Endometrial microvascular endothelial cells (primary cell): ENCODE measurements around the gene FBRSL1. TPM values are rescaled to one million over a fixed set of nuclear protein-coding genes. Genes with fewer than 3 reads are reported as not detected.

Source experiments
- in situ Hi-C: cut with HindIII; loops from 2 replicates; pipeline ENCODE4 v1.10.0; 2017; ENCODE audit warnings: low sequenced_read_pairs, low pct_unique_long_range_greater_than_20kb; ENCODE audit errors: inconsistent ontology term
- total RNA-seq: library from RNA; depleted of rRNA; stranded (reverse); fragments of >200 nt; gene quantifications from one replicate; pipeline ENCODE4 v1.2.3, GENCODE V29; 2015; ENCODE audit errors: inconsistent ontology term

The FBRSL1 gene
- total RNA-seq, 1 donor from 2014 or later: 8.3 TPM

GRCh38 chr12:132516095-132517012 lies 26.4 kb downstream of the FBRSL1 start:
- in situ Hi-C loops: no loop called here

DNA sequence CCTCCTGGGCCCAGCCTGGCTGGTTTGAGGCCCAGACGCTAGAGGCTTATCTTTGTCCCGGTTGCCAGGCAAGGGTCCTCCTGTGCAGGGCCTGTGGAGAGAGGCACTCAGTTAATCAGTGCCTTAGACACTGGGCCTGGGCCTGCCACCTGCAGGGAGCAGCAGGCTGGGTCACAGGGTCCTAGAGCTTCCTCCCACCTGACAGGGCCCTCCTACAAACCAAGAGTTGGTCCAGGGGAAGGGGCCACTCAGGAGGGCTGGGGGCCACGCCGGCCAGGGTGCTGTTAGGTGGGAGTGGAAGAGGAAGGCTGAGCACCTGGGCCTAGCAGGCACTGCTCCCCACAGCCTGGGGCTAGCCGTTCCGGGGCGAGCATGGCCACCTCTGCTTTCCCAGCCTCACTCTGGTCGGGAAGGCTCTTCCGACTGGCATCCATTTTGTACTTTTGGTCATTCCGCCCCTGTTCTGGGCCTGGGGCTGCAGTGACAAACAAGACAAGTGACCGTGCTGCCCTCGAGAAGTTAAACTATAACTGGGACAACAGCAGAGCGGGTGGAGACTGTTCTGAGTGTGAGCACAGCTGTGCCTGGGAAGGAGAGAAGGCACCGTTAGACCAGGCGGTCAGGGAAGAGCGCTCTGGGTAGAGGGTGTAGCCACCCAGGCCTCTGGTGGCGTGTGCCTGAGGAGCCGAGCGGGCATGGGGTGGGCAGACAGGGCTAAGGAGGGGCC lies 27.2 kb downstream of the FBRSL1 start:
- in situ Hi-C loops: no loop called here

DNA sequence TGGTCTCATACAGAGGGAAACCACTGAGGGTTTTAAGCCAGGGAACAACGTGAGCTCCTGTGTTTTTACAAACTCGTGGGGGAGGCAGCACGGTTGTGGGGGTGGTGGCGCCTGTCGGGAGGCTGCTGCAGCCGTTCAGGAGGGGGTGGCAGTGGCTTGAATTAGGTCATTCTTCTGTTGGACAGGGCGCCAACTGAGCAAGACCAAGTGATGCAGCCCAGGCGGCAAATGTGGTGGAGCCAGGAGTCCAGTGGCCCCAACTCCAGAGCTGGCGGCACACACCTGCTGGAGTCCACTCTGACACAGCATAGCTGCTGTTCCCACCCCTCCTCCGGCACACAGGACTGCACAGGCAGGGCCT lies 27.8 kb downstream of the FBRSL1 start:
- in situ Hi-C loops: no loop called here

GRCh38 chr12:132518354-132518992 lies 28.5 kb downstream of the FBRSL1 start:
- in situ Hi-C loops: no loop called here

DNA sequence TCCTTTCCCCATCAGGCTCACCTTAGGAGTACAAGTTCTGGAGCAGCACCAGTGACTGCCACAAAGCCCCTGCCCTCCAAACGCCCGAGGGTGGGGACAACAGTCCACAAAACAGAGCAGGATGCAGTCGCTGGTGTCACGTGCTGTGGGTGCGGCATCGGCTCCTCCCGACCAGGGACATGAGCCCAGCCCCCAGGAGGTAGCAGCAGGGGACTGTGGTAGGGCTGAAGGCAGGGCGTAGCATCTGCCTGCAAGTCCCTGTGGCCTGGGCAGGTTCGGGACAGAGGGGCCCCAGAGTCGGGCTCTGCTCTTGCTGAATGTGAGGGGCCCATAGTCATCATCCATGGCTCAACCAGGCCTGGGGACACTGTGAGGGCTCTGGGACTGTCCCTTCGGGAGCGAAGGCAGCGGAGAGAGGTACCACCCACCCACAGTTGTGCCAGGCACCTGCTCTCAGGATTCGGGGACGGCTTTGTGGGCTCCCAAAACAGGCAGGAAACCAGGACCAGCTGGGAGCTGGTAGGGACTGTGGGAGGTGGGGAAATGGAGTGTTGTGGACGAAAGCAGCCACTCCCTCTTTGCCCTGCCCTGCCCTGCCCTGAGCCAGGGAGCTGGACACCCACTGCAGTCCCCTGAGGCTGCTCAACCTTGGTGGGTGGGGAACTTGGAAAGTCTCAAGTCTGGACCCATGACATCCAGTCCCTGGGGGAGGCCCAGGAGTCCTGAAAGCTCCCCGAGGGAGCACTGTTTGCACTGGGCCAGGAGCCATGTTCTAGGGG lies 30.7 kb downstream of the FBRSL1 start:
- in situ Hi-C loops: no loop called here

- in situ Hi-C loops: no loop called here
These were observed 31.2 kb downstream of the FBRSL1 start for GRCh38 chr12:132521200-132521580.

DNA sequence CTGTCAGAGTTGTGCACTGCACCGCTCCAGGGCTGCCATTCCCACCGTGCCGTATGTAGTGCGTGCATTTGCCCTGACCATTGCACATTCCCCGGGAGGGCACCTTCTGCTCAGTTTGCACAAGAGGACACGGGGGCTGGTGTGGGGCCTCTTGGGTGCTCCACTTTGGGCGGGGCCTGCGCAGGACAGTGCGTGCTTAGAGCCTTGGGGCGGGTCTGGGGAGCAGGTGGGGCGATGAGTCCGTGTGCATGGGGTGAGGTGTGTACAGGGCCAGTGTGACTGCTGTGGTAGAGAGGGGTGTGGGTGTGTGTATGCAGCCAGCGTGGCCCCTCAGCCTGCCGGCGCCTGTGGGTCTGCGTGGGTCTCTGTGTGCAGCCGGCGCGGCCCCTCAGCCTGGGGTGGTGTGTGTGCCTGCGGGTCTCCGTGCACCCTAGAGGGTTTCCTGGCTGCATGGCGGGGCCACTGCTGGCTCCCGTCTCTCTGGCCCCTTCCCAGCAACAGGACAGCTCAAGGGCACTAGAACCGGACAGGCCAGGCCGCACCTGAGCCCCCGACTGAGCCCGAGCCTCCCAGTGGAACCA lies 31.9 kb downstream of the FBRSL1 start:
- in situ Hi-C loops: no loop called here

DNA sequence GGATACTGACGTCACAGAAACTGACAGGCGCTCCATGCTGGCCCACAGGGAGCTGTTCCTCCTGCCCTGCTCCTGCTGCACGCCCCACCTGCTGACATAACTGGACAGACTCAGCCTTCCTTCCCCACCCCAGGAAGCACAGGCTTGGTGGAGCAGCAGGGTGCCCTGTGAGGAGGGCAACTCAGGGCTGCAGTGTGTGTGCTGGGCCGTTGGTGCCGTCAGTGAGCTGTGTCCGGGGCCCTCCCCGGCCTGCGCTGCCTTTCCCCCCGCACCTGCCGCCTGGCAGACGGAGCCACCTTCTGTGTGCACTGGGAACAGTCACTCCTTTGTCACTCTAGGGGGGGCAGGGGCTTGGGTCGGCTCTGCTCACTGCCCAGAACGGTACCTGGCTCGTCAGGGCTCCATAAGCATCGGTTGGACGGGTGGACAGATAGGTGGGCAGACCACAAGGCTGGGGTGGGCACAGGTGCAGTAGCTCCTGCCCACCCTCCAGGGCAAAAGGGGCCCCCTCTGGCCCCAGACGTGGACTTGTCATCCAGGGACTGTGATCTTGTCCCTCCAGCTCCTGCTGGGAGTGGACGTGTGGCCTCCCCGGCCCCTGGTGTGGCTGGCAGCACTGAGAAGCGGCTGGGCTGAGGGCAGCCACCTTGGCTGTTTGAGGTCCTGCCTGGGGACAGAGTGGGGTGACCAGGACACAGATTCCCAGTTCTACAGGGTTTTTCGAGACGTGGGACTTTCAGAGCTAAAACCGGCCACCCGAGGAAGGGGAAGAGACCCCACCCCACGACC lies 32.8 kb downstream of the FBRSL1 start:
- in situ Hi-C loops: no loop called here

DNA sequence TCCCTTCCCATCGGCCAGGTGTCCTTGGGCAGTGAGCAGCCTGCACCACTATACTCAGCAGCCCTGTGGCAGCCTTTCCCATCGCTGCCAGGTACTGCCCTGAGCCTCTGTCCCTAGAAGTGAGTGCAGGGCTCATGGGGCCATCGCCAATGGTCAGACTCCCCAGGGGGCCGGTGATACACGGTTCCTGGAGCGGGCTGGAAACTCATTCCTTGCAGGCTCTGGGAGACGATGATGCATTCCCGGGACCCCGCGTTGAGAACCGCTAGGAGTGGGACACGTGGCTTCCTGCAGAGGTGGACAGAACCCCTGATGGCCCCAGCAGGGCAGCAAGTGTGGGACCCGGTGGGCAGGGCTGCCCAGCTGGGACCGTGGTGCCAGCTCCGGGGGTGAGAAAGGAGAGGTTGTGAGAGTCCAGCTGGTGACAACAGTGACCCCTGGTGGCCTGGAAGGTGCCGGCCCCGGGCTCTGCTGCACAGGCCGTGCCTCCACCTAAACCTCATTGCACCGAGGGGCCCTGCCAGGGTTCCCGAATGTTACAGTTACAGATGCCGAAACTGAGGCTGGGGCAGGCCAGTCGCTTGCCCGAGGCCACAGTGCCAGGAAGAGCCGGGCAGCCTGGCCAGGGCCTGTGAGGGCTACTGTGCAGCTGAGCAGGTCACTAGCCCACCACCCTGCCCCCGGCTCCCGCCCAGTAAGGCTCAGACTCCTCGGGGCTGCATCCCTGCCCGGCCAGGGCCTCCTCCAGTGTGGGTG lies 33.8 kb downstream of the FBRSL1 start:
- in situ Hi-C loops: no loop called here

DNA sequence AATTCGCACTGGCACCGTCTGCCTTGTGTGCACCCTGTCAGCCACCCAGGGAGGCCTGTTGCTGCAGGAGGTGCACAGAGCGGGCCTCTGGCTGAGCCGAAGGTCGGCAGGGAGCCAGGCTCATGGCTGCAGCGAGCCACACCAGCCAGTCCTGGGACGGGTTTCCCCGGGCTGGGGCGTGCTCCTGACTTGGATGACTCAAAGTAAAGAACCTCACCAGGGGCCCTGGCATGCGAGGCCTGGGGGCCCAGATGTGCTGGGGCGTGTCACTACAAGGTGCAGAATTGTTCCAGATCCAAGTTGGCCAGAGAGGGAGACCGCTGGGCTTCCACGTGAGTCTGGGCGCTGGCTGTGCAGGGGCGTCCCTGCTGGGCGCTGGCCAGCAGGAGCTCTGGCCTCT lies 34.5 kb downstream of the FBRSL1 start:
- in situ Hi-C loops: no loop called here

GRCh38 chr12:132525011-132525832 lies 35.3 kb downstream of the FBRSL1 start:
- in situ Hi-C loops: no loop called here

DNA sequence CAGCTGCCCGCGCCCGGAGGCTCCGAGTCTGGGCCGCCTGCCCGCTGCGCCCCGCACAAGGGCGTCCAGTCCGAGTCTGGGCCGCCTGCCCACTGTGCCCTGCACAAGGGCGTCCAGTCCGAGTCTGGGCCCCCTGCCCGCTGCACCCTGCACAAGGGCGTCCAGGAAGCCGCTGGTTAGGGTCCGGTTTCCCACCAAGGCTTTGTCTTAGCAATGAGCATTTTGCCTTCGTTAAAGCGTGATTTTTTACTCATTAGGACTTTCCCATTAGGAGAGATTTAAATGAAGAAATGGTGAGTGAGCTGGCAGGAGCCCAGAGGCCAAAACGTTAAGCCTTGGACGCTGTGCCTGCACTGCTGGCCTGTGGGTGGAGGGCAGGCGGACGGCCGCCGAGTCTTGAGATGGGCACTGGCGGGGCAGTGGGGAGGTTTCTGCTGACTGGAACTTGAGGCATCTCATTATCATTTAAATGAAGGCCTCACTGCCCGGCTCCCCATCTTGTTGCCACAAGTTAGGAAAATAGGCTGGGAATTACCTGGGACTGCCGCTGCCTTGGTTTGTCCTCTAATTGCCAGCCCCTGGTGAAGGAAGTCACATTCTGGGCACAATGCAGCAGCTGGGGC lies 36.0 kb downstream of the FBRSL1 start:
- in situ Hi-C loops: no loop called here

GRCh38 chr12:132527186-132527882 lies 37.4 kb downstream of the FBRSL1 start:
- in situ Hi-C loops: no loop called here

DNA sequence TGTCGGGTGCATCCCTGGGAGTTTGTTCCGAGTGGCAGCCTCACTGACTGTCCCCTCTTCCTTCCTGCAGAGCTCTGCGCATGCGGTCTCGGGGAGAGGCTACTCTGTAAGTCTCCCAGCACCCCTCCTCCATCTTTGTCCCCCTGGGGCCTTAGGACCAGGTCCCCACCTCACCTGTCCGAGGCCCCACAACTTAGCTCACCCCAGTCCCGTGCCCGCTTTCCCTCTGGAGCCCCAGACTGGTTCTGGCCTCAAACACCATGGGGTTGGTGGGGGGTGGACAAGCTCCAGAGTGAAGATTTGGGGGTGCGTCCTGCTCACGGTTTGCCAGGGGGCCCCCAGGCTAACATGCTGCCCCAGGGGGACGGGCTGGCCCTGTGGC lies 37.9 kb downstream of the FBRSL1 start:
- in situ Hi-C loops: no loop called here

GRCh38 chr12:132528564-132529106 lies 38.7 kb downstream of the FBRSL1 start:
- in situ Hi-C loops: no loop called here
